PC-3 (cell line): ENCODE data around the gene FAM171A2.

Experiments
- CTCF ChIP-seq: fragments of 300-600 bp; sonication (generic); conservative IDR thresholded peaks from 2 replicates; pipeline ENCODE4 v1.5.1; 2017; ENCODE audit warnings: antibody characterized with exemption, low read depth, mild to moderate bottlenecking, low read length
- EZH2 ChIP-seq: fragments of 300-600 bp; sonication (generic); IDR thresholded peaks from one replicate; pipeline ENCODE4 v1.6.1; 2017; ENCODE audit warnings: antibody characterized with exemption, mild to moderate bottlenecking, low read length; ENCODE audit not compliant: unreplicated experiment
- EZH2phosphoT487 ChIP-seq: fragments of 300-600 bp; sonication (generic); IDR thresholded peaks from 2 replicates; pipeline ENCODE4 v1.6.1; 2018; ENCODE audit warnings: mild to moderate bottlenecking, antibody characterized with exemption, low read length, borderline replicate concordance

GRCh38 chr17:44402564-44403172 lies 39.0 kb upstream of the FAM171A2 start:
- TF ChIP-seq CTCF (no peak), EZH2 (no peak), EZH2phosphoT487 (no peak)
